ENCODE data around the gene ECT2L.

ECT2L gene

GRCh38 chr6:138795809-138796603 is at the start of gene ECT2L:
TSS of gene ECT2L (plus strand) at chr6:138796087. CDS start at chr6:138813275, 17,188 bp downstream.
- DNase-seq (ENCODE audit: low read depth) = no peak

DNA sequence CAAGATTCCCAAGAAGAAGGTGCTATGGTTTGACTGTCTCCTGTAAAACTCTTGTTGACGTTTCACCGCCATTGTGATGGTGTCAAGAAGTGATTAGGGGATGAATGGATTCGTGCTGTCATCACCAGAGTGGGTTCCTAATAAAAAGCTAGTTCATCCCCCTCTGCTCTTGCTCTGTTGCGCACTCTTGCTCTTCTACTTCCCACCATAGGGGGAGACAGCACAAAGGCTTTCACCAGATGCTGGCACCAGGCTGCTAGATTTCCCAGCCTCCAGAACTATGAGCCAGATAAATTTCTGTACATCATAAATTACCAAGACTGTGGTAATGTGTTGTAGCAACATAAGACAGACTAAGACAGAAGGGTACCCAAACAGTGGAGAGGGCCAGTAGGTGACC is 43.9 kb upstream of the ECT2L start:
- DNase-seq (ENCODE audit: low read depth) = no peak

DNA sequence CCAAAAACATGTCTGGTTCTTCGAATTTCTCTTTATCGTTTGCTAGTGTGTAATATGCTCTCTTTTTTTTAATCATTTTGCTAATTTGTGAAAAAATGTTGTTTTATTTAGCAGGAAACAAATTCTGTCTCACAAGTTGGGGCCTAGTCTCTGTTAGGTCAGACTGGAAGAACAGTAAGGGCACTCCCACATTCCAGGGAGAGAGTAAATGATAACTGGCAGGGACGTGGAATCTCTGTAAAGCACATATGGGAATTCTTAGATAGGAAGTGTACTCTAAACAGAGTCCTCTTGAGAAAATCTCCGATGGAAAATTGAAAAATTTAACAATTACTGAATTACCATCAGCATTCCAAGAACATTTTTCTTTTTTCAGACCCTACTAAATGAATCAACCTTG is 38.8 kb upstream of the ECT2L start:
- DNase-seq (ENCODE audit: low read depth) = no peak

DNA sequence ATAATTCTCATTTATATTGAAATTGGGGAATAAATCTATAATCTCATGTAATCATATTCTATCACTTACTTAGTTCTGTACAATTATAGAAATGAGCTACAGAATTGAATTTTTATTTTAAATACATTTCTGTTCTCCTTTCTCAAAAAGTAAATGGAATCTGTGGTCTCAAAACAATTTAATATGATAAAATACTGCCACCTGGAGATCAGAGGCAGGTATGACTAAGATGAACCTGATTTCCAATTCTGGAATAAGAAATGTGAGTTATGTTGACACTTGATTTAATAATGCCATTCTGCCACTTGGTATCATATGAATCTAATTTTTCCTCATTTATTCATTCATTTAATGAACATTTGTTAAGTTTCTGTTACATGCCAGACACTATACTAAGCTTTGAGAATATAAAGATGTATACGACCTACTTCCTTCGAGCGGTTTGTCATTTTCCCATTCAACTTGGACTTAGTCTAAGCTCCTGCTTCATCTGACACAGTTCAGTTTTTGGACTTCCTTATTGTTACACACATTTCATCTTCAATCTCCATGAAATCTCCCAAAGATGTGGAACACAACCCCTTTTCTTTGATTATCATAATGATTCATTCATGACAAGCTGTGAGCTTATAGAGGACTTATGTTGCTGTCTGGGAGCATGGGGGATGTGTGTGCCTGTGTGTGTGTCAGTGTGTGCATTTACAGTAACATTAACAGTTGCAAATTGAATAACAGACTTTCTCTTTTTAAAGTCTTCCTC is 29.8 kb upstream of the ECT2L start:
- DNase-seq (ENCODE audit: low read depth) = no peak

DNA sequence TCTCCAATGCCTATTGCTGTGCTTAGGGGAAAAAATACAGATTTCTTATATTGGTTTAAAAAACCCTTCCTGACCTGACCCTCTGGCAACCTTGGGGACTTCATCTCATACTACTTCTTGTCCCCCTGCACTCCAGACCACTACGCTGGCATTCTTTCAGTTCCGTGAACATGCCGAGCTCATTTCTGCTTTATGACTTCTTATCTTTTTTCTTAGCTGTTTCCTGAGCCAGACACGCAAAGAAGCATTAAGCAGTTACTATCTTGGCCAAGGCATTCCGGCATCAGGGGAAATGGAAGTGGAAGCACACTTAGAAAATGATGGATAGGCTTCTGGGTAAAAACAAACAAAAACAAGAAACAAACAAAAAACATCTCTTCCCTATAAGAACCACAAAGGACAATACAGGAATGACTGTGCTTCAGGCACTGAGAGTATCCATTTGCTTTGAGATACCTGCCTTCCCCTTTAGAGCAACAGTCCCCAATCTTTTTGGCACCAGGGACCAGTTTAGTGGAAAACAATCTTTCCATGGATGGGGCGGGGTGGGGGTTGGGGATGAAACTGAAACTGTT is 26.7 kb upstream of the ECT2L start:
- no peak for DNase-seq (ENCODE audit: low read depth)

GRCh38 chr6:138772596-138773176 is 23.2 kb upstream of the ECT2L start:
- DNase-seq (ENCODE audit: low read depth) = no peak

- DNase-seq (ENCODE audit: low read depth) = peak; percentile 84
Observed at GRCh38 chr6:138773177-138774091, 22.5 kb upstream of the ECT2L start, which contains the start of gene CCDC28A. TSS of gene CCDC28A (plus strand) at chr6:138773769. CDS start at chr6:138776121, 2,352 bp downstream.

DNA sequence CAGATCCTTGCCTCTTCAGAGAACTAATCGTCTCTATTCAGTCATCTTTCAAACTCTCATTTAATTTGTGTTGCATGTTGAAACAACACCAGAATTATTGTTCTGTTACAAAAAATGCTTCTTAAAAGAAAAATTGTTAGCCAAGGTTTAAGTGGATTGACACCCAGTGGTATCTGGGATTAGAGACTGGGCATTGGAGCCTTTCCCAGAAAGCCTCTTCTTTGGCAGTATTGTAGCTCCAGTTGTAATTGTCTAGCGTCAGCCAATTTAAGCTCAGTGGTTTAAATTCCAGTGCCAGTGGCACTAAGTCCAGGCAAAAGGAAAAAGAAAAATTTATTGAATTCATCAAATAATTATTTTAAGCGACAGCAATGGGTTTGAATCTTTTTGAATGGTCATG is 21.5 kb upstream of the ECT2L start:
- DNase-seq (ENCODE audit: low read depth) = no peak

DNA sequence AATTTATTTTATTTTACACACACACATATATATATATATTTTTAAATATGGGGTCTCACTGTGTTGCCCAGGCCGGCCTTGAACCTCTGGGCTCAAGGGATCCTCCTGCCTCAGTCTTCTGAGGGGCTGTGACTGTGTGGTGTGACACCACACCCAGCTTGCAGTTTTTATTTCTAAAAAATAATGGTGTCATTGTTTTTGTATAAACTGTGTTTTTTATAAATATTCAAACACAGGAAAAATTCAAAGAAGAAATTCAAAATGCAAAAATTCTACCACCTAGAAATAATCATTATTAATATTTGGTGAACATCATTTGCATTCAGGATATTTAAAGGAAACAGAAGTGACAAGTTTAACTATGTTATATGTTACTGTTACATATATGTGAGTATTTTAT is 19.2 kb upstream of the ECT2L start:
- no peak for DNase-seq (ENCODE audit: low read depth)

DNA sequence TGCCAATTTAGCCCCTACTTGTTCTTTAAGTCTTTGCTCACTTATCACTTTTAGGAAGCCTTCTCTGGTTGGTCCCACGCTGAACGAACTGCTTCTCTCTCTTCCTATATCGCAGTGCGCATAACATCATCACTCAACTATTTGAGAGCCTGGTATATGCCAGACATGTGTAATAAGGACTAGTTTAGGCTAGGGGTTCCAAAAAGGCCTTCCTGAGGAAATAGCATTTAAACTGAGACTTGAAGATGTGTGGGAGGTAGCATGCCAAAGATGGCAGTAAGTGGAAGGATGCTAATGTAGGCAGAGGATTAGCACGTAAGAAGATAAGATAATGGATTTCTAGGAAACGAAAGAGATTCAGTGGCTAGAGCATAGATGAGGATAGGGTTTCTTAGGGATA is 17.6 kb upstream of the ECT2L start:
- DNase-seq (ENCODE audit: low read depth) = no peak

DNA sequence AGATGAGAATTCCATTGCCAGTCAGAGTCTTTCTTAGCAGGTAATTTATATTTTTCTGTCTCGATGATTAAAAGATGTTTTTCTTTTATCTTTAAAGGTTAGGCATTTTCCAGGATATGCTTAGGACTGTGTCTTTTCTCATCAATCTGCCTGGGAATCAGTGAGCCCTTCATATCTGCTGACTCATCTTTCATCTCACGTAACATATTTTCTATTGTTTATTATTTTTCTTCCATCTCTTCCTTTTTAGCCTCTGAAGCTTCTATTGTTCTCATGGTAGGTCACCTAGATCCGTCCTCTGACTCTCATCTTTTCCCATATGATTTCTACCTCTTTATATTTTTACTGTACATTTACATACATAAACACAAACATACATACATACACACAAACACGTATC is 13.6 kb upstream of the ECT2L start:
- no peak for DNase-seq (ENCODE audit: low read depth)

- DNase-seq (ENCODE audit: low read depth) = no peak
Observed at GRCh38 chr6:138785079-138785478, 10.8 kb upstream of the ECT2L start.

DNA sequence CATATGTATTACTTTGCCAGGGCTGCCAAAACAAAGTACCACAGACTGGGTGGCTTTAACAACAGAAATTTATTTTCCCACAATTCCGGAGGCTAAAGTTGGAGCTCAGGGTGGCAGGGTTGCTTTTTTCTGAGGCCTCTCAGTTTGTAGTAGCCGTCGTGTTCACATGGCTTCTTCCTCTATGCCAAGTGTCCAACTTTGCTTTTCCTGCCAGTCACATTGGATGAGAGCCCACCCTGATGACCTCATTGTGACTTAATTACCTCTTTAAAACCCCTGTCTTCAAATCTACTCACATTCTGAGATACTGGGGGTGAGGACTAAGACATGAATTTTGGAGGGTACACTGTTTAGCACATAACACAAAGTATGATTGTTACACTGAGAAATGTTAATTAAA is 9.9 kb upstream of the ECT2L start:
- DNase-seq (ENCODE audit: low read depth) = no peak

DNA sequence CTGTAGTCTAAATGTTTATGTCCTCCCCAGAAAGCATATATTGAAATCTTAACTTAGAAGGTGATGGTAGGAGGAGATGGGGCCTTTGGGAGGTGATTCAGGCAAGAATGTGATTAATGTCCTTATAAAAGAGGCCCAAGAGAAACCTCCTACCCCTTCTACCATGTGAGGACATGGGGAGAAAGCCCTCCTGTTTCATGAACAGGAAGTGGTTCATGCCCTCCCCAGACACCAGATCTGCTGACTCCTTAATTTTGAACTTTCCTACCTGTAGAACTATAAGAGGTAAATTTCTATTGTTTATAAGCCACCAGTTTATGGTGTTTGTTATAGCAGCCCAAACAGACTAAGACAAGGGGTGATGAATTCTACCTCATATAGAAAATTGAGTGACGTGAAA is 8.7 kb upstream of the ECT2L start:
- no peak for DNase-seq (ENCODE audit: low read depth)

DNA sequence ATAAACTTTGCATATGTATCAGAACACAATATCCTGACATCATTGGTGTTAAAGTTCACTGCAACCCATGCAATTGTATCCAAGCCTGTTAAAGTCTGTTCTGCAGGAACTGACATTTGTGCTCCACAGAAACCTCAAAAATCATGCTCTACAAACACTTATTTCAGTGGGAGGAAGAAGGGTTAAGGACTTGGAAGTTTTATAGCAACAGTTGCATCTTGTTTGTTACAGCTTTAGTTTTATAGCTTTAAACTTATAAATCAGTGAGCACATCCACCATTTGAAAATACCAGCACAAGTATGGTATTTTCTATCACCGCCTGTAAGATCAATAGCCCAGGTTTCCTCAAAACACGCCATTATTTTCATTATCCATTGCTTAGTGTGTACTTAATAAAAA is 884 bp downstream of the ECT2L start:
- no peak for DNase-seq (ENCODE audit: low read depth)

DNA sequence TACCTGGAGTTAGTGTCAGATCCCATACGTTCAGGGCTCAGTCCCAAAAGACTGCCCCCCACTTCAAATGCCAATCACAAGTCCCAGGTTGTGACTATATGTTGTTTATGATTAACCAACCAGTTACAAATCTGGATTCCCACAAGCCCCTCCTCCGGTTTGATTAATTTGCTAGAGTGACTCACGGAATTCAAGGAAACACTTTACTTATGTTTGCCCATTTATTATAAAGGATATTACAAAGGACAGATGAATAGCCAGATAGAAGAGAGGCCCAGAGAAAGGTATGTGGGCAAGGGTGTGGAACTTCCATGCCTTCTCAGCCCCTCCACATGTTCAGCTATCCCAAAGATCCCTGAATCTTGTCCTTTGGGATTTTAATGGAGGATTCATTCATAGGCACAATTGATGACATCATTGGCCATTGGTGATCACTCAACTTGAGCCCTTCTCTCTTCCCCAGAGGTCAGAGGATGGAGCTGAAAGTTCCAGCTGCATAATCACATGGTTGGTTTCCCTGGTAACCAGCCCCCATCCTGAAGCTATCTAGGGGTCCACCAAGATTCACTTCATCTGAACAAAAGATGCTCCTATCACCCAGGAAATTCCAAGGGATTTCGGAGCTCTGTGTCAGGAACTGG is 2.0 kb downstream of the ECT2L start:
- no peak for DNase-seq (ENCODE audit: low read depth)

DNA sequence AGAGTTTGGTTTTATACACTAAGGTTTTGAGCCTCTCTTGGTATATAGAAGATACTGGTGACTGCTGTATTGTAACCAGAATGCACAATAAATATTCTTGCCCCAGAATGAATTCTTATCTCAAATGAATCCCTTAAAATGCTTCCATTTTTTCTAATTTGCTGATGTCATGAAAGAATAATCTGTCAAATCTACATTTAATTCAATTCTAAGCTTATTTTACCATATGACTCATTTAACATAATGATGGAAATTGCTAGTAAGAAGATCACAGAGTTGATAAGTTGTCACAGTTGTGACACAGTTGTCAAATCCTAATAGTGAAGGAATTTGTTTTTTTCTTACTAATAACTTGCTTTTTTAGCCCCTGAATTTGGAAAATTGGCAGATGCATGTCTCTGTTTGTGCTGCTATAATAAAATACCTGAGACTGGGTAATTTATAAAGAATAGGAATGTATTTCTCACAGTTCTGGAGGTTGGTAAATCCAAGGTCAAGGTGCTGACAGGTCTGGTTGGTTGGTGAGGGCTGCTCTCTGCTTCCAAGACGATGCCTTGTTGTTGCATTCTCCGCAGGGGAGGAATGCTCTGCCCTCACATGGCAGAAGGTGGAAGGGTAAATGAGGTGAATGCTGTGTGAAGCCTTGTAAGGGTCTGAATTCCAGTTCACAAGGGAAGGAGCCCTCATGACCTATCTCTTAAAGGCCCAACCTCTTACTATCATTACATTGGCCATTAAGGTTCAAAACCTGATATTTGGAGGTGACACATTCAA is 4.7 kb downstream of the ECT2L start:
- DNase-seq (ENCODE audit: low read depth) = no peak

DNA sequence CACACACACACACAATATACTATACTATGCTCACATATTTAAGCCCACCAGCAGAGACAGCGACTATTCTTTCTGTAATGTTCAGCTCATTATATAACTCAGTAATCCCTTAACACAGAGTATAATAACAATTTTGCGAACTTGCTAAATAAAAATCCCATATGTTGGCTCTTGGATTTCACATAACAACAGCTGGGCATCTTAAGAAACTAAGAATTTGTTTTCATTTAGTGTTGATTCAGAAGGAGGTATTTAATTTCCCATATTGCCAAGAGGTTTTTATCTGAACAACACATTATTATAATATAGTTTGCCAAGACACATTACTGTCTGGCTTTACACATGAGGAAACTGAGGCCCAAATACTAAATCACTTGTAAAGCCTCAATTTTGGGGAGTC is 7.4 kb downstream of the ECT2L start:
- no peak for DNase-seq (ENCODE audit: low read depth)

DNA sequence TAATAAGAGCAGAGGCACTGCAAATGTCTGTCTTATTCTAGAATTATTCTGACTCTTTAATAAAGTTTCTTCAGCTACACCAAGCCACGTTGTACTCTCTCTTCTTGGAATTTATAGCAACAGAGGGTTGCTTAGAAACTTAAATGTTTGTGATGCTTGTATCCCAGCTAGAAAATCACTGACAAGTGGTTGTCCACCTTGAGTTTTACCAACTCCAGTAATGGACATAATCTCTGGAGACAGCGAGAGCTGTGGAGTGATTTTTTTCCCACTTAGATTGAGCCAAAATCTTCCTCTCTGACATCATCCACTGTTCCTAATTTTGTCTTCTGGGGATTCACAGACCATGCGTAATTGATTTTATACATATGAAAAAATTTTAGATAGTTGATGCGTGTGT is 8.0 kb downstream of the ECT2L start:
- DNase-seq (ENCODE audit: low read depth) = no peak

DNA sequence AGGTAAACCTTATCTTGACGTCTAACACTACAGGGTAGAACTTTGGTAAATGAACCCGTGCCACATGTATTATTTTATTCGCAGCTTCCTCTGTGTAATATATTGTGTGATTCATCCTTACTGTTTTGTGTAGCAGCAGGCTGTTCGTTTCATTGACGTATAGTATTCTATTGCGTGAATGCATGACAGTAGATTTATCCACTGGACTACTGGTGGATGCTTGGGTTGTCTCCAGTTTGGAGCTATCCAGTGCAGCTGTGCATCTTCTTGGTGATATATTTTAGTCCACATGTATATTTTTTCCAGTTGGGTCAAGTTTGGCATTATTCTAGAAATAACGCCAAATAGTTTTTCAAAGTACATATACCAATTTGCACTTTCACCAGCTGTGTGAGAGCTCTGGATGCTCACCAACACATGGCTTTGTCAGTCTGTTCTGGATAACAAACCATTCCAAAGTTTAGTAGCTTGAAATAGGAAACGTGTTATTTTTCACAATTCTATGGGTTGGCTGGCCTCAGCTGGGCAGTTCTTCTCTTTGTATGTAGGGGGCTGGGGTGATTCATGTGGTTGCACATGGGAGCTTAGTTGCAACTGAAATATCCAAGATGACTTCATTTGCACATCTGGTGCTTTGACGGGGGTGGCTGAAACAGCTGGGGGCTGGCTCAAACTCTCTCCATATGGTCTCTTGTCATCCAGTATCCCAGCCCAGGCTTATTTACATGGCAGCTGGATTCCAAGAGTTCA is 9.3 kb downstream of the ECT2L start:
- no peak for DNase-seq (ENCODE audit: low read depth)
